HPDE6-E6E7 (cell line): ENCODE measurements around the gene SLC39A11.

Experiments
- DNase-seq: peaks from one replicate; pipeline ENCODE4 v3.0.0; 2011; ENCODE audit warnings: missing footprints; ENCODE audit errors: extremely low spot score

Gene SLC39A11

DNA sequence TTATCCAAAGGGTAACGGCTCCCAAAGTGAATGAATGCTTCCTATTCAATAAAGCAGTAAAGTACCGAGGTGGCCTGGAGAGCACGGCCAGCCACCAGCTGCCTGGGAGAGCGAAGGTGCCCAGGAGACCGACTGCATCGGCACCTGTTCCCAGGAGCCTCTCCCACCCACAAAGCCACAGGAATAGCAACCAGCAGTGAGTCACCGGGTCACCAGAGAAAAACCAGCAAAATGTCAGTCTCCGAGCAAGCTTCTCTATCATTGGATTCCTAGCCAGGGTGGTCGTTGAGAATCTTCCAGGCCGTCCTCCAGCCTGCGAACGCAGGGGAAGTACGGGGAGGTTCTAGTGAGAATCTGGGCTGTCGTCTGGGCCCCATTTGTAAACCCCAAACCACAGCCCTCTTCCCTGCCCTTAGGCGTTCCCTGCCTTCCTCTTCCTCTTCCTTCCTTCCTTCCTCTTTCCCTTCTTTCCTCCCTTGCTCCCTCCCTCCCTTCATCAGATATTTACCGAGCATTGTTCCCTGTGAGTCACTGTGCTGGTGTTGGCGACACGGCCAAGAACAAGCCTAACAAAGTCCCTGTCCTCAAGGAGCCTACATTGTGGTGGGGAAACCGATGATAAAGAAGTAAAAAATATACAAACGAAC lies 114.6 kb downstream of the SLC39A11 start:
- DNase-seq, result no peak

DNA sequence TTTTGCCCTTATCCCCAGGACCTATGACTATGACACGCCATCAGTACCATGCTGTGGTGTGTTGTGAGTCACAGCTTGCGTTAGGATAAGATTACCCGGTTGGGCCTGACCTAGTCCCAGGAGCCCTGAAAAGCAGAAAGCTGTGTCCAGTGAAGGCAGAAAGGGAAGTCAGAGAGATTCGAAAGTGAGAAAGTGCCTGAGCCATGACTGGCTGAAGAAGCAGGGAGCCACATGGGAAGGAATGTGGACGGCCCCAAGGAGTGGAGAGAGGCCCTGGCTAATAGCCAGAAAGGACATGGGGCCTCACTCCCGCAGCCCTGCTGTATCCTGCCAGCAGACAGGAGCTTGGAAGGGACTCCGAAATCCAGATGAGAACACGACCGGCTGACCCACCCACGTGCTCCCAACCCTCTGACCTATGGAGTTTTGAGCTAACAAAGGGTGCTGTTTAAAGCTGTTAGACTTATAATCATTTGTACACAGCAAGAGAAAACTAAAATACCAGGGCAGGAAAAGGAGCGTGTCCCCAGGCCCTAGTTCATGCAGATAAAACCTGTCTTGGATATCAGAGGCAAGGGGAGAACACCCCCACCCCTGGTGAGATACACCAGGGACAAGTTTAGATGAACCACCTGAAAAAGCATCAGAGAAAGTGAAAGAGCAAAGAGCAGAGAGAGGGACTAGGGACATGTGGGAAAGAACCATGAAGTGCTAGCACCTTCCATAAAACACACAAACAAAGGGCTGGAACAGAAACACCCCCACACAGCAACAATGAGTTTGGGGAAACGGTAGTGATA lies 115.3 kb downstream of the SLC39A11 start:
- peak; percentile 63 for DNase-seq

- DNase-seq, result no peak
Observed at GRCh38 chr17:72975509-72975908, 117.0 kb downstream of the SLC39A11 start.

- DNase-seq, result no peak
Observed at GRCh38 chr17:72974605-72975232, 117.8 kb downstream of the SLC39A11 start.

DNA sequence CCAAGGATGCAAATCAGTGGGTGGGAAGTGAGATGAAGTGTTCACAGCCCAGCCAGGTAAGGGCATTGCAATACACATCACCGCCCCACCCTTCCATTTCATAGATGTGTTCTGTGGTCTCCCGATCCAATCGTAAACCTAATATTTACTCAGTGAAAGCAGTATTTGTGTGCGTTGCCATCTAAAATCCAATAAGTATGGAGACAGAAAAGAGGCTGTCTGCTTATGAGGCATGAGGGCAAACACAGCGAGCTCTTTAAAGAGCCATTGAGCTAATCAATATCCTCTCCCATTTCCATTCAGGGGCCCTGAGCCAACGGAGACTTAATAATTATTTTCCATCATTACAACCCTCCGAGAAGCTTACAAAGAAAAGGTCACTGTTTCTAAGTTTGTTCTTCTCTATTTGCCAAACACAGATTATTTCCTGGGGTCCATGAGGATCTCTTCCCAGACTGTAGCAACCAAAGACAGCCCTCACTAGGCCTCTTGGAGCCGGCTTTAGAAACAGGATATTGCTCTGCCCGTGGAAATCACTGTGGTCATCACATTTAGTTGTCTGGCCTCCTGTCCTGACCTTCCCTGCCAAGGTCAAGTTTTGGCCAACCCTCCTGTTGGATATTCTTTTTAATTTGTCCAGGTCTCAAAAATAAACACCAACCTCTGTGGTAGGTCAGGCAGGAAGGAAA lies 120.1 kb downstream of the SLC39A11 start:
- no peak for DNase-seq

- DNase-seq, result no peak
Observed at GRCh38 chr17:72971226-72971880, 121.1 kb downstream of the SLC39A11 start.

DNA sequence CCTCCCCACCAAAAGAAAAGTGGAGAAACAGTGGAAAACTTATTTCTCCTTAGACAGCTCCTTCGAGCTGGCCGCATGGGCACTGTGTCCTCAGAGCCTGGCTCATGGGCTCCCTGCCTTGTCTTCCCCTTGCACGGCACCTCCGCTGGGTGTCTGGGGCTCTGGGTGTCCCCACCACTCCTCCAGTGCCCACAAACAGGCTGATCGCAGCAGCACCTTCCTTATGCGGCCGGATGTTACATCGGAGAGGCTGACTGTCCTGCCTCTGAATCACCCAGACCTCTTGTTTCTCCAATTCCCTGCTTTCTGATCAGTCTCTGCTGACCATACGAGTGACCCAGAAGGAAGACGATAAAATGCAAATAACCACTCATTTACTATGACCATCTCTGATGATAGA lies 121.7 kb downstream of the SLC39A11 start:
- DNase-seq, result no peak

GRCh38 chr17:72970246-72970645 lies 122.2 kb downstream of the SLC39A11 start:
- no peak for DNase-seq

- no peak for DNase-seq
Observed at GRCh38 chr17:72969293-72969906, 123.1 kb downstream of the SLC39A11 start.

- no peak for DNase-seq
Observed at GRCh38 chr17:72968798-72969197, 123.7 kb downstream of the SLC39A11 start.

GRCh38 chr17:72967977-72968585 lies 124.4 kb downstream of the SLC39A11 start:
- DNase-seq, result no peak

DNA sequence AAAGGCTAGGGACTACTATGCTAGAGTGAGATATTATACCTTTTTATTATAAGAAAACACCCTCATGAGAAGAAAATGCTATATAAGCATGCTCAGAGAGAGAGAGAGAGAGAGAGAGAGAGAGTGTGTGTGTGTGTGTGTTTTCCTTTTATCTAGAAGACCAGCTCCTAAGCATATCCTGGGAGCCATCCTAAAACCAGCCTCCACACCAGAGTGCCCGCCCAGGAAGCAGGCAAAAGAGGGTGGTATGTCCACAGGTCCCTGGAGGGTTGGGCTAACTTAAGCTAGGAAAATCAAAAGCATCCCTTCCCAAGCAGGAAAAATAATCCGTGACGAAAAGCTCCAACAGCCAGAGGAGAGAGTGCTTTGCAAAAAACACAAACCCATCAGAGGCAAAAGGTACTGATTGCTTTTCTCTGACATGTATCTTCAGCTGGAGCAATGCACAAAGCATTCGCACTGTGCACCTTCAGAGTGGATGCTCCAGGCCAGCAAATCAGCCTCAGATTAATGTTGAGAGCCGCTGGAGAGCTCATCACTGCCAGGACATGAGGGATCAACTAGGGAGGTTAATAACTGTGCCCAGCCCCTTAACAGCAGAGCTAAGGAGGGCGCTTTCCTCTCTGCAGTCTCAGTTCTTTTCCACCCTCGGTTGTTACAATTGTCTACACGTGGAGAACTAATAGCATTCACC lies 125.1 kb downstream of the SLC39A11 start:
- DNase-seq, result no peak

- no peak for DNase-seq
Observed at GRCh38 chr17:72962106-72962505, 130.4 kb downstream of the SLC39A11 start.

- no peak for DNase-seq
Observed at GRCh38 chr17:72955391-72956140, 136.9 kb downstream of the SLC39A11 start.

GRCh38 chr17:72954579-72954978 lies 137.9 kb downstream of the SLC39A11 start:
- DNase-seq, result no peak

GRCh38 chr17:72953621-72954020 lies 138.9 kb downstream of the SLC39A11 start:
- no peak for DNase-seq

GRCh38 chr17:72952641-72953315 lies 139.7 kb downstream of the SLC39A11 start:
- DNase-seq, result no peak

DNA sequence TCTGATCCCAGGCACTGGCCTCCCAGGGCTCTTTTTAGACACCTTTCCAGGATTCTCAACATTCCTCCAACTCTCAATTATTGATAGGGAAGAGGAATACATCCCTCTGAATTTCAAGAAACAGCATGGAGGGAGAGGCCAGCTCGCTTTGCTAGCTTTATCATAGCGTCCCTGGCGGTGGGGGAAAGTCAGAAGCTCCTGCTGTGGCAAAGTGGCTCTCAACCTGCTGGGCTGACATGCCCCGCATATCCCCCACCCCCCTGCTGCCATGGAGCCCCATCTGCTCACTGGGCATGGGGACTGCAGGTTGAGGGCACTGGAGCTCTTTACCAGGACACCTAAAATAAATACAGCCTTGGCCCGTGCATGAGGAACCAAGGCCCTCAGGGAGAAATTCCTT lies 140.3 kb downstream of the SLC39A11 start:
- DNase-seq, result no peak
